DMS153 (cell line): ENCODE measurements around the gene LPGAT1.

ENCODE experiments used
- DNase-seq: peaks from one replicate; lab custom pipeline; 2025; lab: John Stamatoyannopoulos, UW

Gene LPGAT1

GRCh38 chr1:211828584-211829342, 1.8 kb downstream of the LPGAT1 start:
- DNase-seq: no peak

- no peak for DNase-seq
Measured at GRCh38 chr1:211827051-211827450, 3.5 kb downstream of the LPGAT1 start.

GRCh38 chr1:211825980-211826379, 4.6 kb downstream of the LPGAT1 start:
- no peak for DNase-seq

GRCh38 chr1:211822677-211823407, 7.7 kb downstream of the LPGAT1 start:
- no peak for DNase-seq

- DNase-seq: no peak
Measured at GRCh38 chr1:211816586-211816985, 14.0 kb downstream of the LPGAT1 start.

GRCh38 chr1:211814313-211814712, 16.2 kb downstream of the LPGAT1 start:
- DNase-seq: no peak

GRCh38 chr1:211813590-211813989, 17.0 kb downstream of the LPGAT1 start:
- DNase-seq: no peak

- DNase-seq: no peak
Measured at GRCh38 chr1:211812584-211812983, 18.0 kb downstream of the LPGAT1 start.

- DNase-seq: no peak
Measured at GRCh38 chr1:211811848-211812247, 18.7 kb downstream of the LPGAT1 start.

- DNase-seq: no peak
Measured at GRCh38 chr1:211811126-211811525, 19.4 kb downstream of the LPGAT1 start.

GRCh38 chr1:211808475-211808874, 22.1 kb downstream of the LPGAT1 start:
- DNase-seq: no peak

GRCh38 chr1:211804915-211805314, 25.6 kb downstream of the LPGAT1 start:
- no peak for DNase-seq

GRCh38 chr1:211800925-211801607, 29.5 kb downstream of the LPGAT1 start:
- no peak for DNase-seq

GRCh38 chr1:211797994-211798393, 32.6 kb downstream of the LPGAT1 start:
- no peak for DNase-seq

- DNase-seq: no peak
Measured at GRCh38 chr1:211791979-211792378, 38.6 kb downstream of the LPGAT1 start.

GRCh38 chr1:211789641-211790464, 40.7 kb downstream of the LPGAT1 start:
- no peak for DNase-seq

GRCh38 chr1:211788626-211789025, 41.9 kb downstream of the LPGAT1 start:
- DNase-seq: no peak

GRCh38 chr1:211783897-211784296, 46.7 kb downstream of the LPGAT1 start:
- DNase-seq: no peak

- DNase-seq: no peak
Measured at GRCh38 chr1:211783266-211783665, 47.3 kb downstream of the LPGAT1 start.

- DNase-seq: no peak
Measured at GRCh38 chr1:211781260-211781659, 49.3 kb downstream of the LPGAT1 start.

GRCh38 chr1:211775170-211775569, 55.4 kb downstream of the LPGAT1 start:
- no peak for DNase-seq

- DNase-seq: no peak
Measured at GRCh38 chr1:211764701-211765100, 65.9 kb downstream of the LPGAT1 start.
